GM18868 (cell line): ENCODE measurements around the gene NTNG1.
A peak's percentile ranks its signal among the peaks of the same experiment; 100 is the strongest.

Experiments
- ATAC-seq: cut with Tn5 transposase; IDR thresholded peaks from one replicate; pipeline ENCODE4 v1.9.1; 2021; ENCODE audit warnings: mild to moderate bottlenecking, moderate library complexity; ENCODE audit not compliant: unreplicated experiment

Gene NTNG1

GRCh38 chr1:107487506-107487905, 346.7 kb downstream of the NTNG1 start:
- no peak for ATAC-seq

GRCh38 chr1:107491582-107491981, 350.7 kb downstream of the NTNG1 start:
- no peak for ATAC-seq

DNA sequence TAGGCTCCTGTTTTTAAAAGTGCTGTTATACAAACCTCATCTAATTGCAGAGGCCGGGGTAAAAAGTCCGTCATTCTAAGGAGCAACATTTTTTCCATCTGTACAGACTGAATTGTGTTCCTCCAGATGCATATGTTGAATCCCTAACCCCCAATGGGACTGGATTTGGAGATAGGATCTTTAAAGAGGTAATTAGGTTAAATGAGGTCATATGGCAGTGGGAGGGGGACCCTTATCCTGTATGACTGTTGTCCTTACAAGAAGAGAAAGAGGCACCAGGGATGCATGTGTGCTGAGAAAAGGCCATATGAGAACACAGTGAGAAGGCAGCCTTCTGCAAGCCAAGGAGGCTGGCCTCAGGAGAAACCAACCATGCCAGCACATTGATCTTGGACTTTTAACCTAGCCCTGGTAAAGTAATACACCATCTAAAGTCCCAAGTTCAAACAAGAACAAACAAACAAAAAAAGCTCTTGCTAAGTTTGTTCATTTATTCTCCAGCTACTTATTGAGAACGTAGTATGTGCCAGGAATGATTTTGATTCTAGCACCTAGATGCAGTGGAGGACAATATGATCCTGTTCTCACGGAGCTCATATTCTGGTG, 352.4 kb downstream of the NTNG1 start:
- ATAC-seq, result no peak

DNA sequence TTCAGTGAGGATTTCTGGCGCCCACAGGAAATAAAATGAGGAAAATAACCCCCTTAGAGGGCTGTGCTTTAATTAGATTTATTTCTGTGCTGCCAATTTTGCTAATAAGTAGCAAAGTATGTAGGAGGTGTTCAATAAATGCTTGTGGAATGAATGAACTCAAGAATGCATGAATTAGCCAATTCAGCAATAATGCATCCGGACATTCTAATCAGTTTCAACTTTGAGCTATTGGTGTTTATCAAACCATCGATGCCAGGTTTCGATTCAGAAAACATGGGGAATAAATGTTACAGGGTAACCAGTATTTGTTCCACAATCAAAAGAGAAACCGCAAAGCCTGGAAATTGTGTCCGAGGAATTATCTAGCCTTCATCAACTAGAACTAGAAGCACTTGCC, 353.2 kb downstream of the NTNG1 start:
- no peak for ATAC-seq

- ATAC-seq, result no peak
These were observed 355.2 kb downstream of the NTNG1 start for GRCh38 chr1:107496002-107496401.

- peak; percentile 97 for ATAC-seq
These were observed 358.4 kb downstream of the NTNG1 start for GRCh38 chr1:107499139-107499744.

DNA sequence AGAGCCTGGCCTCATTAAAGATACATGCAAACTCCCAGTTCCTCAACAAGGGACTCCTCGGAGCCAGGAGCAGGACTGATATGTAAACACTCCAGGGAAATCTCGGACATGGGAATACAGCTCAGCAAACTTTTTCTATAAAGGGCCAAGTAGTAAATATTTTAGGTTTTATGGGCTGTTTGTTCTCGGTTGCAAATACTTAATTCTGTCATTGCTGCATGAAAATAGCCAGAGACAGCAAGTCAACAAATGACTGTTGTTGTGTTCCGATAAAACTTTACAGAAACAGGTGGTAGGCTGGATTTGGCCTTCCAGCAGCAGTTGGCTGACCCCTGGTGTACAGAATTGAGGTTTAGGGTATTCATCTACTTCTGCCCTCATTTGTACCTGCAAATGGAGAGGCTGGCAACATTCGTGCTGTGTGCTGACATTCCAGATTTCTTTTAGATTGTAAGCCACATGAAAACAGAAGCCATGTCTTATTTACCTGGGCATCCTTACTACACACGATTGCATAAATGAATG, 360.3 kb downstream of the NTNG1 start:
- ATAC-seq, result no peak

GRCh38 chr1:107510347-107510746, 369.5 kb downstream of the NTNG1 start:
- no peak for ATAC-seq

GRCh38 chr1:107512836-107513235, 372.0 kb downstream of the NTNG1 start:
- no peak for ATAC-seq

DNA sequence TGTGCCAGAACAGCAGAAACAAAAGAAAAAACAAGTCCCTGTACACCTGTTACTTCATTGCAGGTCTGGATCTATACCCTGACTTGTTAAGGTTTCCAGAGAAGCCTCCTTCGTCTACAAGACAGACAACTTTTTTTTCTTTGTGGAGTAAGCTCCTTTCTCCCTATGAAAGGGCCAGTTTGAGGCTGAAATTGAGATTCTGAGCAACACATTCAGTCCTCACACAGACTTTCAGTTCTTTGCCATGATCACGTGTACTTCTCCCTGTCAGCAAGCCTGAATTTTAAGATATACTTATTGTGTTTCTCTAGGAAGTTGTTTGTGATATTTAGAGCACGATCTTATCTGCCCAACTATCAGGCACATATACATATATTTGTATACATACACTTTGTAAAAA, 374.0 kb downstream of the NTNG1 start:
- ATAC-seq, result no peak

DNA sequence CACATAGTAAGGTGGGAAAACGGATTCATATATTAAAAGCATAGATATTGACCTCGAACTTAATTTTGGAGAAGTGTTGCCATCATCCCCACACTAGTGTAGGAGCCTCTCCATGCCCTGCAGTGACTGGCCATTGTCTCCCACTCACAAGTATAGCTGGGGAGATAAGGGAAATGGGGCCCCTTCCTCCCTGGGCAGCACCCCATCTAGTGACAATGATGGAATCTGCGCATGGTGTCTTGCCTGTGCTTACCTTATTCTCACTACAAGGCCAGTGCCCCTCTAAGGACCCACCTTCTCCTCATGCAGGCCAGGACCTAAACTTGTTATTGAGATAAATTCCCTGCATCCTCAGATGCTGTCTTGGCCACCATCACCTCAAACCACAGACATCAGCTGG, 374.9 kb downstream of the NTNG1 start:
- ATAC-seq, result no peak

DNA sequence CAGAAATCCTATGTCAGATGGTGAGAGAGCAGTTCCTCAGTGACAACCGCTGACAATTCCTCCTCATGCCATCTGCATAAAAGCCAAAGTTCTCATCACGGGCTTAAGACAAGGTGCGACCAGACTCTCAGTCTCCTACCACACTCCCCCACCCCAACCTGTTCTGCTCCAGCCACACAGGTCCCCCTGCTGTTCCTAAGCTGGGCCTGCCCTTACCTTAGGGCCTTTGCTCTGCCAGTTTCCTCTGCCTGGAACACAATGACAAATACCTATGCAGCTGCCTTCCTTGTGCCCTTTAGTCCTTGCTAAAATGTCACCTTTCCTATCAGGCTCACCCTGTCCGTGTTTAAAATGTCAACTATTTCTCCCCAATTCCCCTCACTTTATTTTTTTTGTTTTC, 382.2 kb downstream of the NTNG1 start:
- ATAC-seq, result no peak

DNA sequence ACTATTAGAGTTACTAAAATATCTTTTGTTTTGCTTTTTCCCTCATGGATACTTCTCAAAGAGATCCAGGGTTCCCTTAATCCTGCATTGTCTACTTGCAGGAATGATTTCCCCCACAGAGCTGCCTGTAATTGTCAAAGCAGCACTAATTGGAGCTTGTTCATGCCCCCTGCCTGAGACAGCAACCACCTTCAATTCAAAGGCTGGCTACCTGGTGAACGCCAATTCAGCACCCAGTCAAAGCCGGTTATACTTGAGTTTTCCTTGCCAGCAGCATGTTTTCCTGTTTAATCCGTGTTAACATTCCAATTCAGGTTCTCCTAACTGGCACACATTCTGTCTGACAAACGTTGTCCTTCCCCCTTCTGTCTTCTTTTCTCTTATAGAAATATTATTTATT, 382.9 kb downstream of the NTNG1 start:
- no peak for ATAC-seq

- ATAC-seq, result no peak
These were observed 383.5 kb downstream of the NTNG1 start for GRCh38 chr1:107524301-107524700.

DNA sequence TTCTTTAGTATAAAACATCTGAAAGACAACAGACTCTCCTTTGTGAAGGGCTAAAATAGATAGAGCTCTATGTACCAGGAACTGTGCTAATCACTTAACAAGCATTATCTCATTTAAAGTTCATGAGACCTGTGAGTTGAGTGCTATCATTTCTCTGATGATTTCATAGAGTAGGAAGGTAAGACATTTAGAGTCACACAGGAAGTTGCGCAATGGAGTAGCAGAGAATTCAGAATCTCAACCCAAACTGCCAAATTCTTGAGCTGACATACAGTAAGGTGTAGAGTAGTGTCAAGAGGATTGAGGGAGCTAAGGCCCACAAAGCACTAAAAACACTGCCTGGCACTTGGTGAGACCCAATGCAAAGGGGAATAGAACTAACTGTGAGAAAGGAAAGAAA, 384.3 kb downstream of the NTNG1 start:
- no peak for ATAC-seq

- ATAC-seq, result no peak
These were observed 385.1 kb downstream of the NTNG1 start for GRCh38 chr1:107525961-107526360.

GRCh38 chr1:107526524-107527198, 385.8 kb downstream of the NTNG1 start:
- no peak for ATAC-seq

DNA sequence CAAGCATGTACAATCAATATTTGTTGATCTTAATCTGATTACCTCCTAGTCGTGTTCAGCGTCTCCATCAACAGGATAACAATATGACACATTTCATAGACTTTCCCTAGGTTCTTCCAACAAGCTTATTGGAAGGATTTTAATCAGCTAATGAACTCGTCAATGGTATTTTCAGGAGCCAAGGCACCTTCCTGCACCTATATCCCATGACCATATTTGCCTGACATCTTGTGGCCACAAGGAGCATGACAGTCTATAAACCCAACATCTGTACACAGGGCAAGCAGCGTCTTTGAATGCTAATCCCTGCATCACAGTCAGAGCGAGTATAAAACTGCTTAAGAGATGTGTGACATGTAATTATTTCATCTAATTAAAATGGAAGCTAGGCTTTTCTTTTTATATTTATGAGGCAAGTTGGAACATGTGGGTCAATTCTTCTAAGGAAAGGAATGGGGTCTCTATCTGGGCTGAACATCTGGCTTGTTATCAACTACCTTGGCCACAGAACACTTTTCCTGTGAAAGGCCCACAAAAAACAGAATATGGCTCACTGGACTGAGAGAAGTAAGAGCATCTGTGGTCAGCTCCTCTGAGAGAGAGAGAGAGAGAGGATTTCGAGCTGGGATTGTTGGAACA, 388.8 kb downstream of the NTNG1 start:
- peak; percentile 98 for ATAC-seq

DNA sequence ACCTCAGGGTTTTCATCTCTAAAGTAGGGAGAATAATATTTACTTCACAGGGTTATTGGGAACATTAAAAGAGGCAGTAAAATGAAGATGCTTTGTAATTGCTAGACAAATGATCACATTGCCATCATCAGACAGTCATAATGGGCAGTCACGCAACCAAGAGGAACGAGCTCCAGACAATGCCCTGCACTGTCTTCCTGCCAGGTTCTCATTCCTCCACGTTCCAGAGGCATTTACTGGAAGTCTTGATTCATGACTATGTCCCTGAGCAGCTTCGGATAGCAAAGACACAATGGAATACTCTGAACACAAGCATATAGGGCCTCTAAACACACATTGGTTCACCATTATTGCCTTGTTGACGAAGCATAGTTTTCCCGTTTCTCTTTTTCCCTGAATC, 389.7 kb downstream of the NTNG1 start:
- no peak for ATAC-seq

DNA sequence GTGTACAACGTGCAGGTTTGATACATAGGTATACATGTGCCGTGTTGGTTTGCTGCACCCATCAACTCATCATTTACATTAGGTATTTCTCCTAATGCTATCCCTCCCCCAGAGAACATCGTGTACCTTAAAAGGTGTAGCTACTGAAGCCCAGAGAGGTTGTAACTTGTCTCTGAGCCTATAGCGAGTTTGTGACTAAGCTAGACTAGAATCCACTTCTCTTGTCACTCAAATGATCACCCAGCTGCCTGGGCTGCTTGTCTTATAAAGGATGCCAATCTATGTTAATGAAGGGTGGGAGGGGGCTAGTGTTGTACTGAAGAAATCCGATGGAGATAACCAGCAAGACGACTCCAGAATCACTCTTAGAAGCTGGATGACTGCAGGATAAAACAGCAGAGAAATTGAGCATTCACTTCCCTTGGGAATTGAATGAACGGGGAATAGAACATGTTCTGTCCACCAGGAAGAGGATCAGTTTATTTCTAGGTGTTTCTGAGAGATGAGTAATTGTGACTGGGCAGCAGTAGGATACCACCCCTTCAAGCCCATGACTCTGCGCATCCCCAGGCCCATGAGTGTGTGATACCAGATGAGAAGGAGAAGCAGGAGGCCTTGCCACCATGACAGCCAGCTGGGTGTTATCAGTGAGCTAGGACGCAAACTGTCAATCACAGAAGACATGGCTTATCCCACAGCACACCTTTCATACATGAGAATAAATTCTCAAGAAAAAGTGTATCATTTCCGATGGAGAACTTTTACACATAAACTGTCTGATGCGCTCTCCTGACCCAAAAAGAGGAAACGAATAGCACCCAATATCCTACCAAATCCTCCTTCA, 390.4 kb downstream of the NTNG1 start:
- ATAC-seq, result no peak

DNA sequence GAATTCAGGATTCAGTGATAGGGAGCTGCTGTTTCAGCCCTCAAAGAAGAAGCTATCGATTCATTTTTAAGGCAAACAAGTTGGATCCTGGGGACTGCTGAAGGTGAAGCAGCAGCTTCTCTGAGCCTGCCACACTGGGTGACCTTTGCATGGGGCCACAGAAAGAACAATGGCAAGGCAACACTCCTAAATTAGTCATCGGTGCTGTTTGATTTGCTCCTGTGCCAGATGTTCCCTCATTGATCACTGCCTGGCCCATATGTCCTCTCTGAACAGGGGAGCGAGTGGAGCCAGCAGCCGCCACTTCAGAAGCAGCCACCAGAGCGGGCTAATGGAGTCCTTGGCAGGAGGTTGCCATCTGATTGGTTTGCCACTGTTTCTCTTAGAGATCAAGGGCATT, 391.5 kb downstream of the NTNG1 start:
- no peak for ATAC-seq
